Activated CD8-positive, alpha-beta T cell treated with anti-CD3 and anti-CD28 coated beads for 36 hours (primary cell): Measurements from ENCODE around the gene STX19. TPM values are rescaled to one million over a fixed set of nuclear protein-coding genes. Genes with fewer than 3 reads are reported as not detected.
A peak's percentile ranks its signal among the peaks of the same experiment; 100 is the strongest.

Experiments
- ATAC-seq: fragments of 200-7000 bp; cut with Tn5 transposase; one replicate; pipeline ENCODE4 v1.10.0; 2021; ENCODE audit warnings: mild to moderate bottlenecking, moderate library complexity
- CTCF ChIA-PET: fragments of 350-600 bp; sonication (Branson Sonifier 250); formaldehyde crosslinking; loops from one replicate; lab custom pipeline; 2021; ENCODE audit warnings: antibody characterized with exemption; lab: Charles Lee
- POLR2A ChIA-PET: fragments of 350-600 bp; sonication (Branson Sonifier 250); formaldehyde crosslinking; loops from one replicate; lab custom pipeline; 2021; ENCODE audit warnings: antibody characterized with exemption; lab: Charles Lee
- DNase-seq: peaks from one replicate; pipeline ENCODE4 v3.0.0-alpha.2; 2020
- H3K27ac Mint-ChIP-seq: one replicate; pipeline ENCODE4 v1.8.0; 2021; ENCODE audit warnings: mild to moderate bottlenecking, mixed read lengths
- H3K27me3 Mint-ChIP-seq: one replicate; pipeline ENCODE4 v1.8.0; 2021; ENCODE audit warnings: mixed read lengths
- H3K36me3 Mint-ChIP-seq: one replicate; pipeline ENCODE4 v1.8.0; 2021; ENCODE audit warnings: low read depth, mixed read lengths
- H3K4me1 Mint-ChIP-seq: one replicate; pipeline ENCODE4 v1.8.0; 2021; ENCODE audit warnings: low read depth, mixed read lengths
- H3K4me3 Mint-ChIP-seq: one replicate; pipeline ENCODE4 v1.8.0; 2021; ENCODE audit warnings: mild to moderate bottlenecking, moderate library complexity, mixed read lengths
- H3K9me3 Mint-ChIP-seq: one replicate; pipeline ENCODE4 v1.8.0; 2021; ENCODE audit warnings: mixed read lengths
- intact Hi-C: fragments of 100-400 bp; cut with micrococcal nuclease; formaldehyde crosslinking; loops from one replicate; pipeline ENCODE4 v1.10.0; 2022
- total RNA-seq, 2 experiments: library from RNA; stranded (reverse); gene quantifications; one replicate each; pipeline ENCODE4 v1.2.3, GENCODE V29; 2021
- TF ChIP-seq, protein P1 (sequence below): fragments of 200-600 bp; IDR thresholded peaks from one replicate; pipeline ENCODE4 v1.8.0; 2022; ENCODE audit warnings: antibody characterized with exemption, mild to moderate bottlenecking

The STX19 gene
- total RNA-seq, 2 experiments from 2014 or later, result not detected

GRCh38 chr3:93984618-93985017 lies 43.8 kb downstream of the STX19 start:
- ChIA-PET CTCF (no interaction called here), POLR2A (interaction anchor here (0.6 kb wide), 1 partner anchor 15 kb away, joined by 3 read pairs; no protein-coding TSS in a partner anchor)
- DNase-seq, result no peak
- no peaks in the 10 kb centered on the region for H3K36me3 Mint-ChIP-seq
- no peak for ATAC-seq
- no peak overlapping the region for H3K4me3 Mint-ChIP-seq
- peaks cover 12% of the 10 kb centered on the region for H3K4me1 Mint-ChIP-seq
- intact Hi-C loops, result no loop called here
- no peak overlapping the region for H3K27ac Mint-ChIP-seq
- no peaks in the 10 kb centered on the region for H3K27me3 Mint-ChIP-seq
- TF ChIP-seq, protein P1, sequence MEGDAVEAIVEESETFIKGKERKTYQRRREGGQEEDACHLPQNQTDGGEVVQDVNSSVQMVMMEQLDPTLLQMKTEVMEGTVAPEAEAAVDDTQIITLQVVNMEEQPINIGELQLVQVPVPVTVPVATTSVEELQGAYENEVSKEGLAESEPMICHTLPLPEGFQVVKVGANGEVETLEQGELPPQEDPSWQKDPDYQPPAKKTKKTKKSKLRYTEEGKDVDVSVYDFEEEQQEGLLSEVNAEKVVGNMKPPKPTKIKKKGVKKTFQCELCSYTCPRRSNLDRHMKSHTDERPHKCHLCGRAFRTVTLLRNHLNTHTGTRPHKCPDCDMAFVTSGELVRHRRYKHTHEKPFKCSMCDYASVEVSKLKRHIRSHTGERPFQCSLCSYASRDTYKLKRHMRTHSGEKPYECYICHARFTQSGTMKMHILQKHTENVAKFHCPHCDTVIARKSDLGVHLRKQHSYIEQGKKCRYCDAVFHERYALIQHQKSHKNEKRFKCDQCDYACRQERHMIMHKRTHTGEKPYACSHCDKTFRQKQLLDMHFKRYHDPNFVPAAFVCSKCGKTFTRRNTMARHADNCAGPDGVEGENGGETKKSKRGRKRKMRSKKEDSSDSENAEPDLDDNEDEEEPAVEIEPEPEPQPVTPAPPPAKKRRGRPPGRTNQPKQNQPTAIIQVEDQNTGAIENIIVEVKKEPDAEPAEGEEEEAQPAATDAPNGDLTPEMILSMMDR, result no peak
- H3K9me3 Mint-ChIP-seq, result no peaks in the 10 kb centered on the region

GRCh38 chr3:93983408-93983807 lies 45.0 kb downstream of the STX19 start:
- DNase-seq (no peak), ATAC-seq (no peak)
- Mint-ChIP-seq H3K36me3 (no peaks in the 10 kb centered on the region), H3K4me1 (peaks cover 15% of the 10 kb centered on the region), H3K27me3 (no peaks in the 10 kb centered on the region), H3K27ac (no peak overlapping the region), H3K4me3 (no peak overlapping the region), H3K9me3 (no peaks in the 10 kb centered on the region)
- CTCF ChIA-PET, result no interaction called here
- TF ChIP-seq, protein P1, result no peak
- intact Hi-C loops, result no loop called here
- POLR2A ChIA-PET, result no interaction called here

DNA sequence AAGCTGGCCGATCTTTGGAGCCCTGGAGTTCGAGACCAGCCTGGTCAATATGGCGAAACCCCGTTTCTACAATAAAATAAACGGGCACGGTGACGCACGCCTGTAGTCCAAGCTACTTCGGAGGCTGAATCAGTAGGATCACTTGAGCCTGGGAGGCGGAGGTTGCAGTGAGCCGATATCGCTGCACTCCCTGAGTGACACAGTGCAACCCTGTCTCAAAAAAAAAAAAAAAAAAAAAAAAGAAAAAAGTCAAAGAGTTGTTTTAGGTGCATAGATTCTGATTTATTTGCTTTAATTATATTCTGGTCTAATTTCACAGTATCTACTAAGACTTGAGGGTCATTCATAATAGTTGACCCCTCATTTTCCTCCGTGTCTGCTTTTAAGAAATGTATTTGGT lies 46.7 kb downstream of the STX19 start:
- ChIA-PET CTCF (interaction anchor here (1.0 to 2.7 kb wide), 2 partner anchors 56 to 88 kb away, joined by 3 to 9 read pairs; no protein-coding TSS in a partner anchor), POLR2A (interaction anchor here (1.0 kb wide), 1 partner anchor 81 kb away, joined by 3 read pairs; the partner anchor contains the start of genes DHFR2 and NSUN3)
- intact Hi-C loops, result no loop called here
- DNase-seq, result no peak
- peaks cover 15% of the 10 kb centered on the region for H3K4me1 Mint-ChIP-seq
- H3K9me3 Mint-ChIP-seq, result no peaks in the 10 kb centered on the region
- H3K36me3 Mint-ChIP-seq, result no peaks in the 10 kb centered on the region
- no peak for ATAC-seq
- no peak overlapping the region for H3K27ac Mint-ChIP-seq
- no peaks in the 10 kb centered on the region for H3K27me3 Mint-ChIP-seq
- H3K4me3 Mint-ChIP-seq, result peak overlapping the region; percentile 36
- TF ChIP-seq, protein P1, result no peak

DNA sequence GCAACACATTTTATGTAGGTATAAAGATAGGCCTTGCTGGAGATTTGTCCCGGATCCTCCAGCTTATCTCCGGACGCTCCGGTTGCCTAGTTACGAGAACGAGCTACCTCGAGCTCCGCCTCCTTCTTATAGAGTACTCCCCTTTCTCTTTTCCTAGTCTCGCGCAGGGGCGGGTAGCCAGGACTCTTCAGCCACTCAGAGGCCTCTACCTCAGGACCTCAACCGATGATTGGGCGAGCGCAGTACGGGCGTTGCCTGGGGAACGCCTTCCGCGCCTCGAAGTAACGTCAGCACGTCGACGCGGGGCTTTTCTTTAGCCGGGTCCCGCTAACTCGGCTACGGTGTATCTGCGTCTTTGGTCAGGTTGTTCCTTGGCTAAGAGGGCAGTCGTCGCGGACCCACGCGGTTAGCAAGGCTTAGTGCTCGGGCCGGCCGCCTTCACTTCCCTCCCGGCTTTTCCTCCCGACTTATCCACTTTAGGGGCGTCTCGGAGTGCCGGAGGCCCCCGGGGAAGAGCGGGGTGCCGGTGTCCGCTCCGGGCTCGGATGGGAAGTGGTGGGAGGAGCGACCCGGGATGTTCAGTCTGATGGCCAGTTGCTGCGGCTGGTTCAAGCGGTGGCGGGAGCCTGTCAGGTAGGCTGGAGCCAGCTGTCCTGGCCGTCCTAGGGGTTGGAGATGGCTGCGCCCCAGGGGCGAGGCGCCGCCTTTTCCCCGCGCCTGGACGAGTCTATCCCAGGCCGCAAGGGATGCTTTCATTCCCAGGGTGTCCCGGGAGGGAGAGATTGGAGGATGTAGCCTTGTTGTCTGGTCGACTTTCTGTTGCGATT lies 48.3 kb downstream of the STX19 start, which contains the start of gene ARL13B:
Gene ARL13B (plus strand): TSS at position 306 of the 827 bp plus-strand sequence. CDS start 269 bp downstream, at position 575.
- peak within 1 kb of the TSS; percentile 80 for H3K4me3 Mint-ChIP-seq

More for the DNA sequence above, 48.3 kb downstream of the STX19 start, which contains the start of gene ARL13B:
- Mint-ChIP-seq H3K27ac (peak within 1 kb of the TSS; percentile 77), H3K27me3 (peaks cover 2% of the 10 kb centered on the region), H3K36me3 (no peaks in the 10 kb centered on the region), H3K9me3 (no peaks in the 10 kb centered on the region), H3K4me1 (peaks cover 15% of the 10 kb centered on the region)
- CTCF ChIA-PET, result interaction anchor here (0.7 to 2.7 kb wide), 2 partner anchors 23 to 89 kb away, joined by 3 to 9 read pairs; no protein-coding TSS in a partner anchor
- TF ChIP-seq, protein P1, result no peak
- DNase-seq (peak; percentile 97), ATAC-seq (peak; percentile 100)
- intact Hi-C loops, result no loop called here
- POLR2A ChIA-PET, result interaction anchor here (0.6 kb wide), 2 partner anchors 8 to 14 kb away, joined by 3 read pairs; no protein-coding TSS in a partner anchor
